Prostate gland (tissue), 2 donors: ENCODE measurements around the gene DPP9. TPM values are rescaled to one million over a fixed set of nuclear protein-coding genes. Genes with fewer than 3 reads are reported as not detected.
A peak's percentile ranks its signal among the peaks of the same experiment; 100 is the strongest.

Experiments used
- DNase-seq: peaks from one replicate; pipeline ENCODE4 v3.0.0-alpha.2; 2019; ENCODE audit warnings: low spot score
- H3K27ac ChIP-seq, 2 donors: fragments of 200-600 bp; sonication (generic); 2 replicates each; pipeline ENCODE4 v1.5.1; 2017 to 2019
- H3K27me3 ChIP-seq: fragments of 200-600 bp; sonication (generic); replicated peaks from 2 replicates; pipeline ENCODE4 v1.5.1; 2019; ENCODE audit not compliant: insufficient read depth
- H3K36me3 ChIP-seq, 2 donors: fragments of 200-600 bp; sonication (generic); 1 replicate in 1 of 2; 2 replicates in 1 of 2; pipeline versions ENCODE4 v1.5.1 to v1.8.1; 2017 to 2019
- H3K4me1 ChIP-seq: fragments of 200-600 bp; sonication (generic); replicated peaks from 2 replicates; pipeline ENCODE4 v1.5.1; 2019
- H3K4me3 ChIP-seq, 2 donors: fragments of 200-600 bp; sonication (generic); 2 replicates each; pipeline ENCODE4 v1.5.1; 2017 to 2019
- H3K9me3 ChIP-seq: fragments of 200-600 bp; sonication (generic); 2 replicates; pipeline ENCODE4 v1.5.1; 2017
- CTCF ChIP-seq, 4 experiments: fragments of 200-600 bp in 2 of 4; fragments of 450-650 bp in 2 of 4; sonication (generic) in 2 of 4; IDR thresholded peaks; 1 replicate in 3 of 4; 2 replicates in 1 of 4; pipeline ENCODE4 v1.5.1; 2016 to 2019; ENCODE audit warnings: antibody characterized with exemption in 4 of 4, mild to moderate bottlenecking in 2 of 4, moderate library complexity in 2 of 4
- POLR2A ChIP-seq: fragments of 450-650 bp; IDR thresholded peaks from one replicate; pipeline ENCODE4 v1.6.1; 2016; ENCODE audit warnings: antibody characterized with exemption, mild to moderate bottlenecking
- POLR2AphosphoS5 ChIP-seq: sonication (generic); formaldehyde crosslinking; IDR thresholded peaks from one replicate; pipeline ENCODE4 v1.6.1; 2017; ENCODE audit warnings: antibody characterized with exemption
- WGBS: methylation state at CpG from one replicate; pipeline ENCODE4 v1.1.5; 2018; 5-methylcytosine and 5-hydroxymethylcytosine counted together
- intact Hi-C: fragments of 100-400 bp; cut with DNase I; formaldehyde crosslinking; loops from one replicate; pipeline ENCODE4 v1.14.2; 2022
- total RNA-seq, 2 donors: library from RNA; depleted of rRNA; stranded (reverse); fragments of >200 nt; gene quantifications; one replicate each; pipeline ENCODE4 v1.1.0, GENCODE V29; 2016

The DPP9 gene
- 100 to 1,000 TPM in 1 of 2 donors, 10 to 100 TPM in 1; 53.5 to 116 TPM for total RNA-seq

GRCh38 chr19:4723595-4724514 is at the start of gene DPP9:
DPP9 (minus strand) TSS chr19:4723842; CDS start chr19:4719906, 3,936 bp downstream.
- peak; percentile 99 for TF ChIP-seq POLR2AphosphoS5
- TF ChIP-seq POLR2A, result peak; percentile 61
- peak; percentile 27 to 84 (median 48) for TF ChIP-seq CTCF (IDR thresholded peaks at IDR 0.05)
- under 1% methylated on average over 56 of the region's 79 CpGs for WGBS
- H3K9me3 ChIP-seq, result no peaks in the 10 kb centered on the region
- H3K4me1 ChIP-seq, result peaks cover 6% of the 10 kb centered on the region
- peak; percentile 97 for DNase-seq
- peak within 1 kb of the TSS; percentile 74 to 86 for H3K27ac ChIP-seq
- intact Hi-C loops, result loop anchor here (5.0 kb wide), 2 partner anchors 87 to 477 kb away; partner anchors contain the start of genes TNFAIP8L1 and YJU2
- peaks cover 0 to 3% of the 10 kb centered on the region in 2 donors for H3K36me3 ChIP-seq
- H3K4me3 ChIP-seq, result peak within 1 kb of the TSS; percentile 71 to 88
- no peaks in the 10 kb centered on the region for H3K27me3 ChIP-seq

- intact Hi-C loops, result no loop called here
- Histone ChIP-seq H3K27me3 (no peaks in the 10 kb centered on the region), H3K9me3 (no peaks in the 10 kb centered on the region), H3K36me3 (no peaks in the 10 kb centered on the region), H3K27ac (no peak overlapping the region), H3K4me1 (no peaks in the 10 kb centered on the region), H3K4me3 (no peak overlapping the region)
- no peak for TF ChIP-seq POLR2AphosphoS5
- no peak for TF ChIP-seq CTCF (IDR thresholded peaks at IDR 0.05)
- TF ChIP-seq POLR2A, result no peak
- no peak for DNase-seq
- 65% methylated on average over 9 of the region's 9 CpGs for WGBS
These were observed 49.5 kb upstream of the DPP9 start for GRCh38 chr19:4773047-4773640.

- no peak for DNase-seq
- Histone ChIP-seq H3K36me3 (no peaks in the 10 kb centered on the region), H3K4me3 (no peak overlapping the region), H3K4me1 (no peaks in the 10 kb centered on the region), H3K9me3 (no peaks in the 10 kb centered on the region), H3K27ac (no peak overlapping the region), H3K27me3 (no peaks in the 10 kb centered on the region)
- 28% methylated on average over 2 of the region's 2 CpGs for WGBS
- intact Hi-C loops, result no loop called here
- TF ChIP-seq POLR2AphosphoS5 (no peak), CTCF (IDR thresholded peaks at IDR 0.05) (no peak), POLR2A (no peak)
These were observed 48.9 kb upstream of the DPP9 start for GRCh38 chr19:4772566-4772965.

- DNase-seq, result peak; percentile 86
- H3K27ac ChIP-seq, result no peak overlapping the region
- no peaks in the 10 kb centered on the region for H3K9me3 ChIP-seq
- H3K27me3 ChIP-seq, result no peaks in the 10 kb centered on the region
- H3K4me3 ChIP-seq, result no peak overlapping the region
- H3K36me3 ChIP-seq, result no peaks in the 10 kb centered on the region
- intact Hi-C loops, result no loop called here
- WGBS, result 8% methylated on average over 37 of the region's 37 CpGs
- no peaks in the 10 kb centered on the region for H3K4me1 ChIP-seq
- TF ChIP-seq POLR2A (no peak), POLR2AphosphoS5 (peak; percentile 80)
These were observed 45.5 kb upstream of the DPP9 start for GRCh38 chr19:4768934-4769777.

GRCh38 chr19:4764393-4764660 is 40.7 kb upstream of the DPP9 start:
- WGBS, result 64% methylated on average over 5 of the region's 5 CpGs
- H3K27me3 ChIP-seq, result no peaks in the 10 kb centered on the region

More at GRCh38 chr19:4764393-4764660, 40.7 kb upstream of the DPP9 start:
- intact Hi-C loops, result no loop called here
- H3K9me3 ChIP-seq, result no peaks in the 10 kb centered on the region
- H3K27ac ChIP-seq, result no peak overlapping the region
- no peaks in the 10 kb centered on the region for H3K36me3 ChIP-seq
- H3K4me1 ChIP-seq, result peaks cover 3% of the 10 kb centered on the region
- no peak overlapping the region for H3K4me3 ChIP-seq
- no peak for TF ChIP-seq POLR2A
- TF ChIP-seq POLR2AphosphoS5, result no peak
- TF ChIP-seq CTCF (IDR thresholded peaks at IDR 0.05), result no peak
- DNase-seq, result no peak
